ENCODE measurements around the gene DHX57. TPM values are rescaled to one million over a fixed set of nuclear protein-coding genes. Genes with fewer than 3 reads are reported as not detected.

The DHX57 gene
- total and polyA plus RNA-seq, 12 donors = 6.0 to 12.4 (median 9.7) TPM

DNA sequence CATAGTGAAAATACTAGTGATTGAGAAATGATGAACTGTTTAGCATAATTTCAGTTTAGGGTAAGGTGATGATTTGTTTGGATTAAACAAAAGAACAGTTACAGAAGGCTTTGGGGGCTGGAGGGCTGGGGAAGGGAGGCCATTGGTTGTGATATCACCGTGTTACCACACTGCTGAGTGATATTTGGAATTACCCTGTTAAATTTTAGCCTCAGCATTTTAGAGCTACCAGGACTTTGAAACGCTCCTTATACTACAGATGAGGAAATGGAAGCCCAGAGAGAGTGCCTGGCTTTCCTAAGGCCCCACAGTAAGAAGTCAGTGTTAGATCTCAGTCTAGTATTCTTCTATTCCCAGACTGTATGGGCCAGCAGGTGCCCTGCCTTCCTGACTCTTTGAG, 29.5 kb upstream of the DHX57 start:
- no peak for ATAC-seq
- no peak overlapping the region for H3K27ac ChIP-seq
- H3K9me3 ChIP-seq = no peaks in the 10 kb centered on the region
- intact Hi-C loops (cut with DNase I) = no loop called here
- H3K4me3 ChIP-seq = no peak overlapping the region
- TF ChIP-seq, protein P1, sequence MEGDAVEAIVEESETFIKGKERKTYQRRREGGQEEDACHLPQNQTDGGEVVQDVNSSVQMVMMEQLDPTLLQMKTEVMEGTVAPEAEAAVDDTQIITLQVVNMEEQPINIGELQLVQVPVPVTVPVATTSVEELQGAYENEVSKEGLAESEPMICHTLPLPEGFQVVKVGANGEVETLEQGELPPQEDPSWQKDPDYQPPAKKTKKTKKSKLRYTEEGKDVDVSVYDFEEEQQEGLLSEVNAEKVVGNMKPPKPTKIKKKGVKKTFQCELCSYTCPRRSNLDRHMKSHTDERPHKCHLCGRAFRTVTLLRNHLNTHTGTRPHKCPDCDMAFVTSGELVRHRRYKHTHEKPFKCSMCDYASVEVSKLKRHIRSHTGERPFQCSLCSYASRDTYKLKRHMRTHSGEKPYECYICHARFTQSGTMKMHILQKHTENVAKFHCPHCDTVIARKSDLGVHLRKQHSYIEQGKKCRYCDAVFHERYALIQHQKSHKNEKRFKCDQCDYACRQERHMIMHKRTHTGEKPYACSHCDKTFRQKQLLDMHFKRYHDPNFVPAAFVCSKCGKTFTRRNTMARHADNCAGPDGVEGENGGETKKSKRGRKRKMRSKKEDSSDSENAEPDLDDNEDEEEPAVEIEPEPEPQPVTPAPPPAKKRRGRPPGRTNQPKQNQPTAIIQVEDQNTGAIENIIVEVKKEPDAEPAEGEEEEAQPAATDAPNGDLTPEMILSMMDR (IDR thresholded peaks at IDR 0.05) = no peak
- peaks cover 0 to 3% (median 0%) of the 10 kb centered on the region in 9 donors for H3K4me1 ChIP-seq
- no peak for DNase-seq
- 85 to 90% methylated on average over 2 of the region's 2 CpGs for WGBS, 2 donors
- no peaks in the 10 kb centered on the region for H3K27me3 ChIP-seq
- no peaks in the 10 kb centered on the region for H3K36me3 ChIP-seq

DNA sequence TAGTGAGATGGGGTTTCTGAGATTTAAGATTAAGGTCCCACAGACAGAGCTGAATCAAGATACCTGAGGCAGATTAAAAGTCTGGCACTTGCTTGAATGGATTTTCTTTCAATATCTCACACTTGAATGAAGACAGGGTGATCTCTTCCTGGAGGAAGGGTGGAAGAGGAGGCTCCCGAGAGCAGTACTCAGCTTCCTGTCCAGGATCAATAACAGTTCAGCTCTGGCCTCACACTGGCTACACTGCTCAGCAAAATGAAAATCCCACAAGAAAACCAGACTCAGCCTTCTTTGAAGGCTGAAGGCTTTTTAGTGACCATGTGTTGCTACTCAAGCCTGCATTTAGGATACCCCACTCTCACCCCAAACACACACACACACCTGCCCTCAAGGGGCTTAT, 25.0 kb upstream of the DHX57 start:
- H3K9me3 ChIP-seq = no peaks in the 10 kb centered on the region
- H3K4me1 ChIP-seq = no peaks in the 10 kb centered on the region
- TF ChIP-seq, protein P1 (IDR thresholded peaks at IDR 0.05) = no peak
- DNase-seq (no peak), ATAC-seq (no peak)
- 60 to 78% methylated on average over 1 of the region's 1 CpG for WGBS, 2 donors
- intact Hi-C loops (cut with DNase I) = no loop called here
- no peak overlapping the region for H3K27ac ChIP-seq
- H3K36me3 ChIP-seq = no peaks in the 10 kb centered on the region
- no peak overlapping the region for H3K4me3 ChIP-seq
- H3K27me3 ChIP-seq = no peaks in the 10 kb centered on the region

DNA sequence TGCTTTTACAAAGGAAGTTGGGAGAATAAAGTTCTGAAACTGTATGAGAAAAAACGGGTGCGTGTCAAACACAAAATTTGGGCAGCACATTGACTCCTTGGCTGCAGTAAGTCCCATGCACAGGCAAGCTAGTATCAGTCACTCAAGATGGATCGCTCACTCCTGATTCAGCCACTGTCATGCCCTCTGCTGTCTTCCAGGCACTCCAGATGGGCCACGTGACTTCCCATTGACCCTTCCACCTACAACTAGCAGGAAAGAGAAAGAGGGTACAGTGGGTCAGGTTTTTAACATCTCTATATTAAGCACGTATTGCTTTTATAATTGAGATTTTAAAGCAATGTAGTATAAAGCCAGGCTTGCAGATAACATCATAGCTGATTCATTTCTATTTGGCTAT, 22.5 kb upstream of the DHX57 start:
- Histone ChIP-seq H3K36me3 (no peaks in the 10 kb centered on the region), H3K4me1 (no peaks in the 10 kb centered on the region), H3K27me3 (no peaks in the 10 kb centered on the region), H3K4me3 (no peak overlapping the region), H3K9me3 (no peaks in the 10 kb centered on the region), H3K27ac (no peak overlapping the region)
- intact Hi-C loops (cut with DNase I) = no loop called here
- no peak for DNase-seq
- ATAC-seq = no peak
- 86 to 87% methylated on average over 5 of the region's 5 CpGs for WGBS, 2 donors
- TF ChIP-seq, protein P1 (IDR thresholded peaks at IDR 0.05) = no peak

DNA sequence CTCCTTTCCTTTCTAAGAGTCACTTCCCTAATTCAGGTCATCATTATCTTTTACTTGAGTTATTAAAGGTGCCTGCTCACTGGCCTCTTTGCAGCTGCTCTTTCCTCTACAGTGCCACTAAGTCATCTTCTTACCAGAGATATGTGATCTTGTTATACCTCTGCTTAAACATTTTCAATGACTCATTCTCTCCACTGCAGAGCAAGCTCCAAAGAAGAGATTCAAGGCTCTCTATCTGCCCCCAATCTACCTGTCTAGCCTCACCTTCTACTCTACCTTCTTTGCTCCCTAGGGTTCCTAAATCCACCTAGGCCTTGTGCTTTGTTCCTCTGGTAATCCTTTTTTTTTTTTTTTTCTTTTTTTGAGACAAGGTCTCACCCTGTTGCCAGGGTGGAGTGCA, 17.1 kb upstream of the DHX57 start:
- Histone ChIP-seq H3K4me1 (no peaks in the 10 kb centered on the region), H3K4me3 (no peak overlapping the region), H3K27me3 (no peaks in the 10 kb centered on the region), H3K36me3 (no peaks in the 10 kb centered on the region), H3K9me3 (peaks cover 0 to 5% (median 0%) of the 10 kb centered on the region in 11 donors), H3K27ac (no peak overlapping the region)
- no peak for ATAC-seq
- no peak for DNase-seq
- intact Hi-C loops (cut with DNase I) = no loop called here
- TF ChIP-seq, protein P1 (IDR thresholded peaks at IDR 0.05) = no peak

All from heart right ventricle (tissue), 16 donors.